Measurements from ENCODE around the gene PXN.

GRCh38 chr12:120287491-120287890 is 22.0 kb upstream of the PXN start:
- TF ChIP-seq EP300 (IDR thresholded peaks at IDR 0.05) (no peak), POLR2AphosphoS5 (IDR thresholded peaks at IDR 0.05) (no peak), POLR2A (IDR thresholded peaks at IDR 0.05) (no peak)

Measured in suprapubic skin (tissue), 4 donors.